ENCODE results near the gene TSHB.

TSHB gene

GRCh38 chr1:115060501-115060900 lies 30.9 kb downstream of the TSHB start:
- no peak for DNase-seq (ENCODE audit: low read depth)

GRCh38 chr1:115062542-115063004 lies 32.9 kb downstream of the TSHB start:
- peak; percentile 96 for DNase-seq (ENCODE audit: low read depth)

- DNase-seq (ENCODE audit: low read depth): peak; percentile 39
Measured at GRCh38 chr1:115063228-115063901, 33.7 kb downstream of the TSHB start.

GRCh38 chr1:115064461-115064860 lies 34.8 kb downstream of the TSHB start:
- no peak for DNase-seq (ENCODE audit: low read depth)

- DNase-seq (ENCODE audit: low read depth): no peak
Measured at GRCh38 chr1:115065021-115065420, 35.4 kb downstream of the TSHB start.

- no peak for DNase-seq (ENCODE audit: low read depth)
Measured at GRCh38 chr1:115067161-115067859, 37.7 kb downstream of the TSHB start.

- DNase-seq (ENCODE audit: low read depth): no peak
Measured at GRCh38 chr1:115068826-115069585, 39.4 kb downstream of the TSHB start.

GRCh38 chr1:115069659-115070308 lies 40.2 kb downstream of the TSHB start:
- DNase-seq (ENCODE audit: low read depth): no peak

- no peak for DNase-seq (ENCODE audit: low read depth)
Measured at GRCh38 chr1:115071012-115071664, 41.5 kb downstream of the TSHB start.

GRCh38 chr1:115073298-115074087 lies 43.9 kb downstream of the TSHB start:
- DNase-seq (ENCODE audit: low read depth): no peak

- no peak for DNase-seq (ENCODE audit: low read depth)
Measured at GRCh38 chr1:115074839-115075534, 45.4 kb downstream of the TSHB start.

GRCh38 chr1:115076384-115076915 lies 46.8 kb downstream of the TSHB start:
- DNase-seq (ENCODE audit: low read depth): no peak

GRCh38 chr1:115077286-115077983 lies 47.8 kb downstream of the TSHB start:
- no peak for DNase-seq (ENCODE audit: low read depth)

GRCh38 chr1:115077984-115078330 lies 48.3 kb downstream of the TSHB start:
- no peak for DNase-seq (ENCODE audit: low read depth)

GRCh38 chr1:115078708-115079107 lies 49.1 kb downstream of the TSHB start:
- no peak for DNase-seq (ENCODE audit: low read depth)

GRCh38 chr1:115082949-115083348 lies 53.3 kb downstream of the TSHB start:
- no peak for DNase-seq (ENCODE audit: low read depth)
